Amniotic epithelial cell (primary cell): ENCODE data around the gene THAP5.
"Not testable (repeated sequence)": the region's sequence is repeated elsewhere in the genome, so short reads cannot be mapped to it uniquely, and the experiment has no call there.

Source experiments
- DNase-seq: peaks from one replicate; pipeline ENCODE4 v3.0.0-alpha.2; 2010; ENCODE audit warnings: low read depth

The THAP5 gene

GRCh38 chr7:108584211-108584610 lies 14.7 kb upstream of the THAP5 start:
- no peak for DNase-seq

- DNase-seq = peak; percentile 25
These were observed 12.4 kb upstream of the THAP5 start for GRCh38 chr7:108581655-108582491.

GRCh38 chr7:108580298-108580697 lies 10.8 kb upstream of the THAP5 start:
- no peak for DNase-seq

GRCh38 chr7:108578937-108579336 lies 9.4 kb upstream of the THAP5 start:
- DNase-seq = no peak

- DNase-seq = no peak
These were observed 6.6 kb upstream of the THAP5 start for GRCh38 chr7:108576116-108576515.

- DNase-seq = no peak
These were observed 5.7 kb upstream of the THAP5 start for GRCh38 chr7:108575156-108575555.

- DNase-seq = no peak
These were observed 3.0 kb upstream of the THAP5 start for GRCh38 chr7:108572480-108572879.

GRCh38 chr7:108570146-108570755 lies 745 bp upstream of the THAP5 start:
- DNase-seq = peak; percentile 49

- DNase-seq = no peak
These were observed 615 bp downstream of the THAP5 start for GRCh38 chr7:108568801-108569380.

GRCh38 chr7:108565987-108566386 lies 3.5 kb downstream of the THAP5 start:
- DNase-seq = no peak

GRCh38 chr7:108561047-108561619 lies 8.4 kb downstream of the THAP5 start:
- DNase-seq = peak; percentile 23

GRCh38 chr7:108559253-108559652 lies 10.3 kb downstream of the THAP5 start:
- DNase-seq = no peak

GRCh38 chr7:108557617-108558016 lies 11.9 kb downstream of the THAP5 start:
- DNase-seq = no peak

- DNase-seq = no peak
These were observed 12.3 kb downstream of the THAP5 start for GRCh38 chr7:108557191-108557590.

GRCh38 chr7:108556665-108557064 lies 12.8 kb downstream of the THAP5 start:
- not testable (repeated sequence) for DNase-seq

GRCh38 chr7:108548141-108548896 lies 21.2 kb downstream of the THAP5 start:
- not testable (repeated sequence) for DNase-seq

GRCh38 chr7:108541478-108541877 lies 28.0 kb downstream of the THAP5 start:
- no peak for DNase-seq

- DNase-seq = not testable (repeated sequence)
These were observed 30.8 kb downstream of the THAP5 start for GRCh38 chr7:108538685-108539084.

GRCh38 chr7:108538236-108538635 lies 31.3 kb downstream of the THAP5 start:
- DNase-seq = not testable (repeated sequence)

GRCh38 chr7:108537229-108537628 lies 32.3 kb downstream of the THAP5 start:
- DNase-seq = no peak

- DNase-seq = no peak
These were observed 33.8 kb downstream of the THAP5 start for GRCh38 chr7:108535744-108536143.

- DNase-seq = no peak
These were observed 34.2 kb downstream of the THAP5 start for GRCh38 chr7:108535257-108535656.
